ENCODE results near the gene GRIN3A. TPM values are rescaled to one million over a fixed set of nuclear protein-coding genes. Genes with fewer than 3 reads are reported as not detected.

The GRIN3A gene
- total RNA-seq, 1 donor from 2014 or later, result not detected

GRCh38 chr9:101582553-101582952 lies 155.9 kb downstream of the GRIN3A start:
- peak in 1 of 2 donors; percentile 69 for DNase-seq (ENCODE audit: low read depth in 2 of 2)

- DNase-seq (ENCODE audit: low read depth in 2 of 2), result no peak
Measured at GRCh38 chr9:101579711-101580545, 158.5 kb downstream of the GRIN3A start.

GRCh38 chr9:101578378-101578777 lies 160.1 kb downstream of the GRIN3A start:
- no peak for DNase-seq (ENCODE audit: low read depth in 2 of 2)

- DNase-seq (ENCODE audit: low read depth in 2 of 2), result no peak
Measured at GRCh38 chr9:101574731-101575333, 163.6 kb downstream of the GRIN3A start.

- no peak for DNase-seq (ENCODE audit: low read depth in 2 of 2)
Measured at GRCh38 chr9:101572316-101572715, 166.1 kb downstream of the GRIN3A start.

- DNase-seq (ENCODE audit: low read depth in 2 of 2), result no peak
Measured at GRCh38 chr9:101571114-101571513, 167.3 kb downstream of the GRIN3A start.

- no peak for DNase-seq (ENCODE audit: low read depth in 2 of 2)
Measured at GRCh38 chr9:101569741-101570501, 168.5 kb downstream of the GRIN3A start.

- DNase-seq (ENCODE audit: low read depth in 2 of 2), result no peak
Measured at GRCh38 chr9:101567725-101568350, 170.6 kb downstream of the GRIN3A start.

GRCh38 chr9:101566904-101567724 lies 171.3 kb downstream of the GRIN3A start:
- DNase-seq (ENCODE audit: low read depth in 2 of 2), result peak; percentile 42 to 76

GRCh38 chr9:101564252-101564651 lies 174.2 kb downstream of the GRIN3A start:
- DNase-seq (ENCODE audit: low read depth in 2 of 2), result no peak

GRCh38 chr9:101562966-101563365 lies 175.5 kb downstream of the GRIN3A start:
- DNase-seq (ENCODE audit: low read depth in 2 of 2), result no peak

- no peak for DNase-seq (ENCODE audit: low read depth in 2 of 2)
Measured at GRCh38 chr9:101561740-101562139, 176.7 kb downstream of the GRIN3A start.

- DNase-seq (ENCODE audit: low read depth in 2 of 2), result peak in 1 of 2 donors; percentile 26
Measured at GRCh38 chr9:101549472-101550098, 188.9 kb downstream of the GRIN3A start.

GRCh38 chr9:101543098-101543735 lies 195.2 kb downstream of the GRIN3A start:
- DNase-seq (ENCODE audit: low read depth in 2 of 2), result no peak

- no peak for DNase-seq (ENCODE audit: low read depth in 2 of 2)
Measured at GRCh38 chr9:101540069-101540468, 198.4 kb downstream of the GRIN3A start.

GRCh38 chr9:101536938-101537337 lies 201.5 kb downstream of the GRIN3A start:
- peak; percentile 51 to 54 for DNase-seq (ENCODE audit: low read depth in 2 of 2)

GRCh38 chr9:101536351-101536750 lies 202.1 kb downstream of the GRIN3A start:
- peak in 1 of 2 donors; percentile 21 for DNase-seq (ENCODE audit: low read depth in 2 of 2)

GRCh38 chr9:101533334-101534204 lies 204.9 kb downstream of the GRIN3A start, which contains the start of gene RNF20:
TSS of gene RNF20 (plus strand) at chr9:101533853. CDS start at chr9:101535424, 1,571 bp downstream.
- peak; percentile 99 for DNase-seq (ENCODE audit: low read depth in 2 of 2)
